Thyroid gland (tissue), 4 donors: ENCODE measurements around the gene LRFN2.

ENCODE experiments used
- CTCF ChIP-seq, 6 experiments: fragments of 200-600 bp in 3 of 6; fragments of 450-650 bp in 3 of 6; sonication (generic) in 3 of 6; IDR thresholded peaks; one replicate each; pipeline ENCODE4 v1.5.1; 2016 to 2019; ENCODE audit warnings: antibody characterized with exemption in 6 of 6, mild to moderate bottlenecking in 2 of 6, inconsistent platforms in 1 of 6, moderate library complexity in 1 of 6
- POLR2A ChIP-seq, 2 donors: fragments of 450-650 bp; IDR thresholded peaks; one replicate each; pipeline ENCODE4 v1.6.1; 2017; ENCODE audit warnings: antibody characterized with exemption in 2 of 2, mild to moderate bottlenecking in 2 of 2, moderate library complexity in 1 of 2

GRCh38 chr6:40341726-40342125 is 245.4 kb downstream of the LRFN2 start:
- no peak for TF ChIP-seq CTCF (IDR thresholded peaks at IDR 0.05)
- no peak for TF ChIP-seq POLR2A (IDR thresholded peaks at IDR 0.05)
